CD4-positive, CD25-positive, alpha-beta regulatory T cell (primary cell): ENCODE measurements around the gene TCAF2. TPM values are rescaled to one million over a fixed set of nuclear protein-coding genes. Genes with fewer than 3 reads are reported as not detected.
"Not testable (repeated sequence)": the region's sequence is repeated elsewhere in the genome, so short reads cannot be mapped to it uniquely, and the experiment has no call there.

Source experiments
- ATAC-seq, 2 donors: fragments of 150-1000 bp; cut with Tn5 transposase; one replicate each; pipeline ENCODE4 v1.10.0; 2021; ENCODE audit warnings: low read depth in 2 of 2, moderate number of reproducible peaks in 2 of 2, moderate library complexity in 1 of 2
- DNase-seq, 3 donors: peaks; one replicate each; pipeline versions ENCODE4 v3.0.0 to v3.0.0-alpha.2; 2012 to 2022; ENCODE audit warnings: mixed read lengths in 1 of 3
- H3K27ac ChIP-seq: one replicate; pipeline ENCODE4 v1.7.0; 2013; ENCODE audit warnings: mild to moderate bottlenecking, low read length; ENCODE audit not compliant: insufficient read depth, poor library complexity, severe bottlenecking
- H3K27me3 ChIP-seq: one replicate; pipeline ENCODE4 v1.7.0; 2013; ENCODE audit warnings: low read length; ENCODE audit not compliant: control insufficient read depth, insufficient read depth
- H3K36me3 ChIP-seq: one replicate; pipeline ENCODE4 v1.7.0; 2013; ENCODE audit warnings: mild to moderate bottlenecking, low read length, moderate library complexity; ENCODE audit not compliant: control insufficient read depth, insufficient read depth
- H3K4me1 ChIP-seq: 2 replicates; pipeline ENCODE4 v1.7.0; 2013; ENCODE audit warnings: mild to moderate bottlenecking, low read length; ENCODE audit not compliant: insufficient read depth, control insufficient read depth, poor library complexity, severe bottlenecking
- H3K4me3 ChIP-seq: one replicate; pipeline ENCODE4 v1.7.0; 2013; ENCODE audit warnings: low read depth, mild to moderate bottlenecking, low read length, moderate library complexity
- H3K9me3 ChIP-seq, 2 experiments: 1 replicate in 1 of 2; 2 replicates in 1 of 2; pipeline ENCODE4 v1.7.0; 2013; ENCODE audit warnings: low read length in 2 of 2, mild to moderate bottlenecking in 1 of 2, moderate library complexity in 1 of 2; ENCODE audit not compliant: control insufficient read depth in 2 of 2
- H3K27ac Mint-ChIP-seq, 3 donors: one replicate each; pipeline ENCODE4 v1.8.0; 2020 to 2022; ENCODE audit warnings: mild to moderate bottlenecking in 3 of 3, mixed read lengths in 3 of 3, moderate library complexity in 2 of 3
- H3K27me3 Mint-ChIP-seq: one replicate; pipeline ENCODE4 v1.8.0; 2022; ENCODE audit warnings: mild to moderate bottlenecking, mixed read lengths
- H3K36me3 Mint-ChIP-seq: one replicate; pipeline ENCODE4 v1.8.0; 2020; ENCODE audit warnings: mixed read lengths
- H3K4me1 Mint-ChIP-seq, 4 donors: one replicate each; pipeline ENCODE4 v1.8.0; 2020 to 2022; ENCODE audit warnings: mixed read lengths in 4 of 4, mild to moderate bottlenecking in 1 of 4
- H3K4me3 Mint-ChIP-seq, 4 donors: one replicate each; pipeline ENCODE4 v1.8.0; 2020 to 2022; ENCODE audit warnings: mild to moderate bottlenecking in 4 of 4, mixed read lengths in 4 of 4, moderate library complexity in 3 of 4
- H3K9me3 Mint-ChIP-seq, 7 donors: one replicate each; pipeline ENCODE4 v1.8.0; 2020 to 2022; ENCODE audit warnings: mixed read lengths in 7 of 7, mild to moderate bottlenecking in 3 of 7, moderate library complexity in 2 of 7
- polyA plus RNA-seq, 4 donors: library from polyadenylated mRNA; unstranded; fragments of 300-500 nt; fragmentation: Illumina TruSeq; gene quantifications; one replicate each; pipeline ENCODE4 v1.2.3, GENCODE V29; 2021
- total RNA-seq: library from RNA; stranded (reverse); gene quantifications from one replicate; pipeline ENCODE4 v1.2.3, GENCODE V29; 2022

The TCAF2 gene
- total and polyA plus RNA-seq, 5 donors from 2014 or later, result 12.7 to 41.3 (median 13.1) TPM

DNA sequence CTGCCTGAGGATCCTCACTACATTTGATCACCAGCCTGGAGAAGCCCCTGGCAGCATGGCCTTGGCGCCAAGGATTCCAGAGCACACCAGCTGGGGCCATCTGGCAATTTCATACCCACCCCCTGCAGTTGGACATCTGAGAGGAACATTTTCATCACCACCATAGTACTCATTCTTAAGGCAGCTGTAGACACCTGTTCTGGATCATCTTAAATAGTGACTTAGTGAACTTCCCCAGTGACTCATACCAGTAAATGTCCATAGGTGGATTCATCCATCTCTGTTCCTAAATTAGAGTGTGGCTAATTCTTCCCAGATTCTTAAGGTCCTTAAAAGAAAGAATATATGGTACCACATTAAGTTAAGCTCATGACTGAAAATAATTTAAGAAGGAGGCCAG, 3.6 kb upstream of the TCAF2 start:
- H3K4me1 ChIP-seq, ATAC-seq, H3K27ac ChIP-seq, H3K4me1 Mint-ChIP-seq, H3K27me3 Mint-ChIP-seq, H3K9me3 ChIP-seq, DNase-seq, H3K4me3 ChIP-seq, H3K4me3 Mint-ChIP-seq, H3K27ac Mint-ChIP-seq, H3K9me3 Mint-ChIP-seq, H3K36me3 Mint-ChIP-seq, H3K27me3 ChIP-seq, H3K36me3 ChIP-seq: not testable (repeated sequence)

DNA sequence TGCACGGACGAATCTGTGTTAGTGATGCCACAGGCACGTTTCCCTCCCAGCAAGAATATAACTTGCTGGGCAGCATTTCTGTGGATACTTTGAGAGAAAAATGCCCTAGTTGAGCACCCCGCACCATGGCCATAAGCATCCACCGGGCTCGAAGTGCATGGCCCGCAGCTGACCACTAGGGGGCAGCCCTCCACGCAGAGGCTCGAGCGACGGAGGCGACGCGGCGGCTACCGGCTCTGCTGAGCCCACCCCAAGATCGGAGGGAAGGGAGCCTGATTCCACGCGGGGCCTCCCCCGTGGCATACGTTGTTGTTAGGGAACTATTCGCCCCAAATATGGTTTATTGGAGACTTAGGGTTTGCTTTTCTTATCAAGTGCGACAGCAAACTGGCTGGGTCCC, 716 bp upstream of the TCAF2 start:
- not testable (repeated sequence) for H3K4me3 Mint-ChIP-seq, H3K27ac ChIP-seq, H3K27me3 Mint-ChIP-seq, H3K9me3 ChIP-seq, H3K9me3 Mint-ChIP-seq, H3K27me3 ChIP-seq, H3K4me1 Mint-ChIP-seq, H3K27ac Mint-ChIP-seq, H3K4me3 ChIP-seq, H3K36me3 Mint-ChIP-seq, H3K36me3 ChIP-seq, H3K4me1 ChIP-seq
- ATAC-seq (peak; percentile 22 to 30), DNase-seq (peak in 1 of 3 donors; percentile 54)

DNA sequence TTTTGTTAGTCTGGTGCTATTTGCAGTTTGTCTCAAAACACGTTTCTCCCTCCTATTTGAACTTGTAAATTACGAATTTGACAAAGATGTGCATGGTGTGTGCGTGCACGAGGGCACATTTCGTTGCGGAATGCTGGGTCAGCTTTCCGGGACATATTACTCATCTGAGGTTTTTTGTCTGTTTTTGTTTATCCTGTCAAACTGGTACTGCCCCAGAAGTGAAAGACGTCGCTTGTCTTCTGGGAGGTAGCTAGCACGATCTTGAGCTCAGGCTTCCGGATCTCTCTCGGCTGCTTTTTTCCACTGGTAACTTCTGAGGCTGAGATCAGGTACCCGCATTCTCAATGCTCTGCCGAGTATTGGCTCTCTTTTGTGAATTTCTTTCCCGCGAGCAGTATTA, 401 bp downstream of the TCAF2 start:
- H3K27me3 ChIP-seq, H3K4me1 ChIP-seq, H3K9me3 ChIP-seq, H3K4me1 Mint-ChIP-seq, H3K36me3 Mint-ChIP-seq, H3K4me3 ChIP-seq, H3K27ac Mint-ChIP-seq, H3K36me3 ChIP-seq, H3K9me3 Mint-ChIP-seq, DNase-seq, H3K27me3 Mint-ChIP-seq: not testable (repeated sequence)
- H3K4me3 Mint-ChIP-seq, result peak overlapping the region in 1 of 4 donors; percentile 81
- peak overlapping the region; percentile 55 for H3K27ac ChIP-seq
- ATAC-seq, result peak; percentile 42 to 45

DNA sequence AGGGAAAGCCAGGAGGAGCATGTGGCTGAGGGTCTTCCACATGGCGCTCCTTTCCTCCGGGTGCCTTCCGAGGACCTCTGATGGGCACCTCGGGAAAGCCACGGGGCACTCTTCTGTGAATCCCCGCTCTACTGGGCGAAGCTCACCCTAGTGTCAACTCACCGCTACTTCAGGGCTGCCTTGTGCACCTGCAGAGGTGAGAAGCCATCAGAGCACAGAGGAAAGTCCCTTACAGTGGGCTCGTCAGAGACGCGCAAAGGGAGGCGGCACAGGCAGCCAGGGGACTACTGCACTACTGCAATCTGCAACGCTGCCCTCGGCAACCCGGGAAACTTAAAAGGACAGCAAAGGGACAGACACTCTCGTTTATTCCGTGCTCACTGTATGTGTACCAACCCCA, 1.4 kb downstream of the TCAF2 start:
- not testable (repeated sequence) for H3K9me3 ChIP-seq, H3K4me1 ChIP-seq, H3K27ac Mint-ChIP-seq, DNase-seq, H3K27me3 ChIP-seq, H3K36me3 Mint-ChIP-seq, H3K27me3 Mint-ChIP-seq, H3K36me3 ChIP-seq, H3K4me3 Mint-ChIP-seq, H3K9me3 Mint-ChIP-seq, H3K27ac ChIP-seq, H3K4me1 Mint-ChIP-seq, H3K4me3 ChIP-seq
- ATAC-seq, result peak; percentile 35 to 40

DNA sequence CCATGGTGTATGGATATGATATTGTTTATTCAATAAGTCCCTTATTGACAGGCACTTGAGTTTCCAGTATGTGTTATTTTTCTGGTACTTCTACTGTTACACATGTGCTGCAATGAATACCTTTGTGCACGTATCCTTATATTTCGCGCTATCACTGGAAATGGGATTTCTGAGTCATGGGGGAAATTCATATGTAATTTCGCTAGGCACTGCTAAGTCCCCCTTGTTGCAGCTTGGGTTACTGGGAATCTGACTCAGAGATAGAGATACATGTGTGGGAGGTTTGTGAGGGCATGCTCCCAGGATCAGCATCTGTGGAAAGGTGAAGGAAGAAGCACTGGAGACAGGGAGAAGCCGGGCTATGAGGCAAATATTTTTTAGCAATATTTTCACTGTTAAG, 9.9 kb downstream of the TCAF2 start:
- not testable (repeated sequence) for H3K4me3 Mint-ChIP-seq, H3K9me3 Mint-ChIP-seq, H3K4me1 ChIP-seq, H3K27me3 Mint-ChIP-seq, H3K36me3 ChIP-seq, H3K27ac Mint-ChIP-seq, H3K36me3 Mint-ChIP-seq, H3K27me3 ChIP-seq, H3K4me1 Mint-ChIP-seq, H3K4me3 ChIP-seq, H3K9me3 ChIP-seq, ATAC-seq, H3K27ac ChIP-seq, DNase-seq

DNA sequence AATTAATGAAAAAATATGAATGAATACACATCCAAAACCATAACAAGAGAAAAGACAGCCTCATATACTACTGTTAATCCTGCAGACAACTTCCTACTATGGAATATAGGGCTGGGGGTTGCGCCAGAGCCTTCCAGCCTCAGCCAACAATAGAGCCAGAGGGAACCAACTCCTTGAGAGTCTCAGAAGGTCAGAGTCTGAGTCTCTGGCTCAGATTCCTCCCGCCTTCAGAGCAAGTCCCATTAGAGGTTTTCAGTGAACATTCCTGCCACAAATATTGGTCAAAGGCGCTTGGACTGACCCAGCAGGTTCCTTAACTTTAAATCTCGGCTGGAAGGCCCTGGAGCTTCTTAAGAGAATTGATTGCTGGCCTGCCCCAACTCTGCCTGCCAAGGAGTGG, 11.7 kb downstream of the TCAF2 start:
- not testable (repeated sequence) for H3K9me3 ChIP-seq, H3K27ac Mint-ChIP-seq, ATAC-seq, H3K27me3 Mint-ChIP-seq, H3K4me3 Mint-ChIP-seq, H3K36me3 ChIP-seq, DNase-seq, H3K9me3 Mint-ChIP-seq, H3K4me3 ChIP-seq, H3K27ac ChIP-seq, H3K4me1 Mint-ChIP-seq, H3K4me1 ChIP-seq, H3K27me3 ChIP-seq, H3K36me3 Mint-ChIP-seq

DNA sequence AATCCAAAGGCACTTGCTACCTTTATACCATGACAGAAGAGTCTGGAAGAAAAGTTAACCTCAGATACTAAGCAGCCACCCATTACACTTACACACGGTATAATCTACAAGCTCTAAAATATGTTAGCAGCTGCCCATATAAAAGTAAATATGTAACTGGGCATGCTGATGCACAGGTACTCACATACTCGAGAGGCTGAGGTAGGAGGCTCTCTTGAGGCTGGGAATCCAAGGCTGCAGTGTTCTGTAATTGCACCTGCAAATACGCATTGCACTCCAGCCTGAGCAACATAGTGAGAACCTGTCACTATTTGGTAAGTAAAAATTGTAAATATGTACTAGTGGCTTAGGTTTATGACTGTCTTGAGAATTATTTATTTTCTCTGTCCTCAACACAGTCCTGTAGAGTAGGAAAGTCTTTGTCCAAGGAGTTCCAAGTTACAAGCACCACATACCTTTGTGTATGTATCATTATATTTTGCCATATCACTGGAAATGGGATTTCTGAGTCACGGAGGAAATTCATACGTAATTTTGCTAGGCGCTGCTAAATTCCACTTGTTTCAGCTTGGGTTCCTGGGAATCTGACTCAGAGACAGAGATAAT, 12.3 kb downstream of the TCAF2 start:
- not testable (repeated sequence) for H3K4me3 ChIP-seq, H3K27ac Mint-ChIP-seq, H3K27ac ChIP-seq, H3K4me1 Mint-ChIP-seq, H3K27me3 ChIP-seq, DNase-seq, H3K36me3 Mint-ChIP-seq, H3K36me3 ChIP-seq, H3K4me1 ChIP-seq, H3K9me3 ChIP-seq, H3K4me3 Mint-ChIP-seq, H3K27me3 Mint-ChIP-seq, ATAC-seq, H3K9me3 Mint-ChIP-seq

DNA sequence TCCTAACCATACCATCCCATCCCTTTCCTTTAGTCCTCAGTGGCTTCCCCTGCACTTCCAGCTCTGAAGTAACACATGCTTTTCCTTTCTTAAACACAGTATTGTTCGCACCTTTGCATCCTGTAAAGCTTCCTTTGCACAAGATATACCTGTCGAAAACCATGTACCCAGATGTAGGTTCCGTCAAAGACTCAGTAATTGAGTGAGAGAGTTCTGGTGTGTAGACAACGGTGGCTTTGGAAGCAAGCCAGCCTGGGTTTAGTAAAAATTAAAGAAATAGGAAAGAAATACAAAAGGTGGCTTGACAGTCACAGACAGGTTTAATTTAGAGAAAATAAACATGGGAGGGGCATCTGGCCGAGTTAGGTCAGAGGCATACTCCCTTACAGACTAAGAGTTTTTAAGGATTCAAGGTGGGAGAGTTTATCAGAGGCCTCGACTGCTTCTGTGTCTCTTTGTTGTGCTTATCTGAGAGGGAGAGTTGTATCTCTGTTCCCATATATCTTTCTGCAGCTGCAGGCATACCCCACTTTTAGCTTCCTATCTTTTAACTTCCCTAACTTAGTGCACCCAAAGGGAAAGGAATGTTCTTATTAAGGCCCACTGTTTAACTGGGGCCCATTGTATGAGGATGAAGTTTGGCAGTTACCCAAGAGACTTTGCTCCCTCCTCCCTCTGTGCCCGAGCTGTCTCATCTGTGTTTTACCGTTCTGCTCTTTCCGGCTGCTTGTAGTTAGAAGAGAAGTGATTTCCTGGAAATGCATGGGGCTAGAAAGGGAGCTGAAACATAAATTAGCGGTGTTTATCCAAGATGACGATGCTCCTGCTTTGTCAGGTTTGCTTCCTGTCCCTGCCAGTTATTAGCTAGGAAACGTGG, 14.8 kb downstream of the TCAF2 start:
- H3K36me3 Mint-ChIP-seq, H3K9me3 ChIP-seq, H3K27ac Mint-ChIP-seq, H3K4me1 Mint-ChIP-seq, H3K9me3 Mint-ChIP-seq, H3K4me3 ChIP-seq, DNase-seq, H3K27ac ChIP-seq, H3K27me3 Mint-ChIP-seq, H3K36me3 ChIP-seq, H3K4me1 ChIP-seq, H3K27me3 ChIP-seq, H3K4me3 Mint-ChIP-seq: not testable (repeated sequence)
- ATAC-seq, result peak; percentile 70 to 74
